ENCODE results near the gene GRK6. TPM values are rescaled to one million over a fixed set of nuclear protein-coding genes. Genes with fewer than 3 reads are reported as not detected.
A peak's percentile ranks its signal among the peaks of the same experiment; 100 is the strongest.

GRK6 gene
- polyA plus RNA-seq, 1 of the 3 experiments (the other 2 are of a cell fraction): 39.5 TPM

- CTCF ChIA-PET: interaction anchor here (0.6 to 3.3 kb wide), 7 partner anchors 11 to 98 kb away, joined by 3 to 23 read pairs (median 5); no protein-coding TSS in a partner anchor
- POLR2A ChIA-PET: interaction anchor here (0.6 kb wide), 1 partner anchor 21 kb away, joined by 3 read pairs; no protein-coding TSS in a partner anchor
- DNase-seq: peak; percentile 56
- Histone ChIP-seq H3K4me1 (ENCODE audit: control insufficient read depth in 1 of 2, insufficient read depth in 2 of 2, low read depth in 1 of 2, low read length in 1 of 2) (peaks cover 17 to 28% of the 10 kb centered on the region in 2 experiments; a peak in 2 of 4 replicates), H2AFZ (ENCODE audit: low read depth) (no peak overlapping the region), H3K36me3 (replicated peaks in 1 of 2; ENCODE audit: control insufficient read depth in 1 of 2, insufficient read depth in 2 of 2, low read length in 1 of 2) (peaks cover 67 to 72% of the 10 kb centered on the region in 2 experiments), H3K9ac (no peak overlapping the region), H3K9me2 (no peaks in the 10 kb centered on the region), H3F3A (replicated peaks; ENCODE audit: insufficient read depth) (peaks cover 33% of the 10 kb centered on the region), H4K20me1 (ENCODE audit: insufficient read depth) (peaks cover 79% of the 10 kb centered on the region), H3K9me3 (no peaks in the 10 kb centered on the region), H3K4me2 (no peak overlapping the region), H3K79me2 (ENCODE audit: insufficient read depth) (peaks cover 46% of the 10 kb centered on the region), H3K4me3 (ENCODE audit: low read depth in 2 of 2, low read length in 1 of 2) (no peak overlapping the region), H3K27ac (ENCODE audit: low read depth in 2 of 2, low read length in 1 of 2) (no peak overlapping the region), H3K27me3 (ENCODE audit: insufficient read depth) (no peaks in the 10 kb centered on the region)
- TF ChIP-seq CTCF (IDR thresholded peaks at IDR 0.05) (peak; percentile 7; the same call in 1 of the 2 replicates), CHD2 (IDR thresholded peaks at IDR 0.05; ENCODE audit: low read length, partially characterized antibody) (no peak)
- 100% methylated on average over 10 of the region's 26 CpGs for WGBS (ENCODE audit: low lambda C conversion rate)
Observed at GRCh38 chr5:177489119-177489716, 62.7 kb downstream of the GRK6 start.

- Histone ChIP-seq H3K36me3 (replicated peaks in 1 of 2; ENCODE audit: control insufficient read depth in 1 of 2, insufficient read depth in 2 of 2, low read length in 1 of 2) (peaks cover 59 to 60% of the 10 kb centered on the region in 2 experiments), H3K27ac (ENCODE audit: low read depth in 2 of 2, low read length in 1 of 2) (no peak overlapping the region; a peak in 1 of 4 replicates)
Observed at GRCh38 chr5:177490311-177490991, 64.0 kb downstream of the GRK6 start.

More at GRCh38 chr5:177490311-177490991, 64.0 kb downstream of the GRK6 start:
- H4K20me1 ChIP-seq (ENCODE audit: insufficient read depth): peaks cover 88% of the 10 kb centered on the region
- H3K4me2 ChIP-seq: peak overlapping the region; percentile 24; the same call in 1 of the 2 replicates
- H3K27me3 ChIP-seq (ENCODE audit: insufficient read depth): no peaks in the 10 kb centered on the region
- 98% methylated on average over 14 of the region's 15 CpGs for WGBS (ENCODE audit: low lambda C conversion rate)
- peaks cover 58% of the 10 kb centered on the region for H3K79me2 ChIP-seq (ENCODE audit: insufficient read depth)
- H3K9me3 ChIP-seq: no peaks in the 10 kb centered on the region
- H2AFZ ChIP-seq (ENCODE audit: low read depth): no peak overlapping the region
- H3K4me1 ChIP-seq (ENCODE audit: control insufficient read depth in 1 of 2, insufficient read depth in 2 of 2, low read depth in 1 of 2, low read length in 1 of 2): peaks cover 27 to 29% of the 10 kb centered on the region in 2 experiments; a peak in 3 of 4 replicates
- H3K4me3 ChIP-seq (ENCODE audit: low read depth in 2 of 2, low read length in 1 of 2): no peak overlapping the region
- ChIA-PET POLR2A (interaction anchor here (0.6 kb wide), 1 partner anchor 22 kb away, joined by 3 read pairs; no protein-coding TSS in a partner anchor), CTCF (interaction anchor here (1.0 to 3.3 kb wide), 5 partner anchors 11 to 86 kb away, joined by 3 to 23 read pairs (median 8); no protein-coding TSS in a partner anchor)
- no peak for DNase-seq
- H3K9me2 ChIP-seq: no peaks in the 10 kb centered on the region
- peaks cover 30% of the 10 kb centered on the region for H3F3A ChIP-seq (replicated peaks; ENCODE audit: insufficient read depth)
- H3K9ac ChIP-seq: no peak overlapping the region
- TF ChIP-seq RXRA (IDR thresholded peaks at IDR 0.05; ENCODE audit: borderline replicate concordance, low read depth) (no peak), CTCF (IDR thresholded peaks at IDR 0.05) (no peak), IRF3 (IDR thresholded peaks at IDR 0.05; ENCODE audit: low read depth, low read length) (no peak), EZH2phosphoT487 (IDR thresholded peaks at IDR 0.05; ENCODE audit: borderline replicate concordance, low read depth) (no peak), FOSL2 (IDR thresholded peaks at IDR 0.05; ENCODE audit: borderline replicate concordance, low read depth) (no peak), ZBTB33 (IDR thresholded peaks at IDR 0.05; ENCODE audit: borderline replicate concordance, low read depth) (no peak)
